ENCODE measurements around the gene LEFTY1.
A peak's percentile ranks its signal among the peaks of the same experiment; 100 is the strongest.

Gene LEFTY1

DNA sequence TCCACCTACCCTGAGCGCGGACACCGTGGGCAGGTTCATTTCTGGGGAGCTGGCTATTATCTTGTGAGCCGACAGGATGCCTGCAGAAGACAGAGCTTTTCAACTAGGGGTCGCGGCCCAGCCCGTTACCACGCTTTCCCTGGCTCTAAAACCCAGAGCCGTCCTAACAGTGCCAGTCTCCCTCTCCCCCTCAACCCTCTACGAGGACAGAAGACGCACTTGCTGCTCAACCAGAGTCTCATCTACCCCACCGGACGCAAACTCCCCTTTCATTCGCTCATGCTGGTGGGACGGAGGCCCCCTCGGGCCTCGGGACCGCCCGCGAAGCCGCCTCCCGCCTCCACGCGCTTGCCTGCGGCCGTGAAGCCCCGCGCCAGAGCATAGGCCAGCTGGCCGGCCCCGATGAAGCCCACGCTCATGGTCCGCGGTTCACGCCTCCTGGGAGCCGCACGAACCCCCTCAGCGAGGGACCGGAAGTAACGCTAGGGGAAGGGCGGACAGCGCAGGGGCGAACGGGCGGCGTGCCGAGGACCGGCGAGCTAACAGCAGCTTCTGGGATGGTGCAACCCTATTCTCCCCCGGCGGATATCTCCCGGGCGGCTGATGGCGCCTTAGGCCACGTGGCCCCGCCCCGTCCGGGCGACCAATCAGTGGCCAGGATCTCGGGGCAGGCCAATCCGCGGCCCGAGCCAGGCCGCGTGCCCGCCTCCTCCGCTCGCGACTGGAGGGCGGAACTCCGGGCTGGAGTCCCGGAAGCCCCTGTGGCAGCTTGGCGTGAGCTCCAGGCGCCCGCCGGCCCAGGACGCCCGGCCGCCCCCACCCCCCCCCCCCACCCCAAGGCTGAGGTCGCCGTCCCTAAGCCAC is 35.0 kb upstream of the LEFTY1 start, which contains the start of gene PYCR2:
PYCR2 (minus strand) TSS at position 559 of the 864 bp plus-strand sequence; CDS start at position 419, 140 bp downstream.
- no peaks in the 10 kb centered on the region for H3K27me3 ChIP-seq (ENCODE audit: low read depth)
- peaks cover 40% of the 10 kb centered on the region for H3K36me3 ChIP-seq (replicated peaks)
- peak; percentile 94 to 96 for DNase-seq (ENCODE audit: low spot score in 2 of 2)
- H3K9me3 ChIP-seq, result no peaks in the 10 kb centered on the region
- peaks cover 6% of the 10 kb centered on the region; the same call in 1 of the 2 replicates for H3K4me1 ChIP-seq
- in situ Hi-C loops (cut with MboI; ENCODE audit: low sequenced_read_pairs), result no loop called here
- peak within 1 kb of the TSS; percentile 96 for H3K4me3 ChIP-seq

DNA sequence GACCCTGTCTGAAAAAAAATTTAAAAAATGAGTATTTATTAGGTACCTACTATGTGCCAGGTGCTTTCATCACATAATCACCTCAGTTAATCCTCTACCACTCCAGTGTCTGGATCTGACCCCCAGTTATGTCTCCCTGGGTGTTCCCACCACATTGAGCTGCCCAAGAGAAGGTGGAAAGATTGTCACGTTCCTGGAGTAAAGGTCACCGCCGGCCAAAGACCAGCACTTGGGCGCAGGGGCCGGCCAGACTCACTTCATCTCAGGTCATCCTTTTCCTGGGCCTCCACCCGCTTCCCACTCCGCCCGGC is 34.4 kb upstream of the LEFTY1 start:
- DNase-seq (ENCODE audit: low spot score in 2 of 2), result no peak
- no peaks in the 10 kb centered on the region for H3K9me3 ChIP-seq
- H3K36me3 ChIP-seq (replicated peaks), result peaks cover 40% of the 10 kb centered on the region
- H3K4me1 ChIP-seq, result peaks cover 6% of the 10 kb centered on the region; the same call in 1 of the 2 replicates
- in situ Hi-C loops (cut with MboI; ENCODE audit: low sequenced_read_pairs), result no loop called here
- no peaks in the 10 kb centered on the region for H3K27me3 ChIP-seq (ENCODE audit: low read depth)
- peak overlapping the region; percentile 96 for H3K4me3 ChIP-seq

DNA sequence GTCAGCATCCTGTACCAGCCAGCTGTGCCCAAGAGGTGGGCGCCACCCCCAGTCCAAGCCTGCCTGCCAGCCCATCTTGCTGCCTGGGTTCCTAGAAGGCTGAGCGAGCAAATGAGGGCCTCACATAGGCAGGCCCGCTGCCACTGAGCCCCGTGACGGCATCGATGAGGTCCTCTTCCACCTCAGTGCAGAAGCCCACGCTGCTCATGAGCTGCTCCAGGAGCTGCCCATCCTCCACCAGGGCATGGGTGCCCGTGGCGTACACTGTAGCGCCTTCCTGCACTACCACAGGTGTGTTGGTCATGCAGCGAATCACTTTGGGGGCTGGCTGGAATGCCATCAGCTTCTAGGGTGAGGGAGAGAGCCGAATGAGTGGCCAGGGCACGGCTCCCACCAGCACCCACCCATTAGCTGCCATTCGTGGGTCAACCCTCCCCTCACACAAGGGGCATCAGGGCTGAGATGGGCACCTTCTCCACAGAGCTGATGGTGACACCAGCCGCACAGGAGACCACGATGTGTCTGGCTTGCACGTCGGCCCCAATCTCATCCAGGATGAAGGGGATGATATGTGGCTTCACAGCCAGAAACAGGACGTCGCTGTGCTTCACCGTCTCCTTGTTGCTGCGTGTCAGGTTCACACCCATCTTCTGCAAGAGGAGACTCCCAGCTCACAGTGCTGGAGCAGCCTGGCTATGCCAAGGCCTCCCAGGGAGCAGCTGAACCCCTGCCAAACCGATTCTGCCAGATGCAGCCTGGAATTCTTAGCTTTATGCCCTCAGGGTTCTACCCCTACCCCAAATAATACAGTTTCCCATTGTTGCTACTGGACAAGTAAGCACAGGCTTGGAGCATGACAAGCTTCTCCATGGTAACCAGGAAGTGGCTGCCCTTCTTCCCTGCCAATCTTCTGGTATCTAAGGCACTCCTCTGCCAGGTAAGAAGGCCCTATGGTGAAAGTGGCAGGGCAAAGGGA is 33.1 kb upstream of the LEFTY1 start:
- H3K4me3 ChIP-seq, result no peak overlapping the region
- peaks cover 6% of the 10 kb centered on the region; the same call in 1 of the 2 replicates for H3K4me1 ChIP-seq
- H3K9me3 ChIP-seq, result no peaks in the 10 kb centered on the region
- in situ Hi-C loops (cut with MboI; ENCODE audit: low sequenced_read_pairs), result no loop called here
- no peak for DNase-seq (ENCODE audit: low spot score in 2 of 2)
- peaks cover 40% of the 10 kb centered on the region for H3K36me3 ChIP-seq (replicated peaks)
- no peaks in the 10 kb centered on the region for H3K27me3 ChIP-seq (ENCODE audit: low read depth)

DNA sequence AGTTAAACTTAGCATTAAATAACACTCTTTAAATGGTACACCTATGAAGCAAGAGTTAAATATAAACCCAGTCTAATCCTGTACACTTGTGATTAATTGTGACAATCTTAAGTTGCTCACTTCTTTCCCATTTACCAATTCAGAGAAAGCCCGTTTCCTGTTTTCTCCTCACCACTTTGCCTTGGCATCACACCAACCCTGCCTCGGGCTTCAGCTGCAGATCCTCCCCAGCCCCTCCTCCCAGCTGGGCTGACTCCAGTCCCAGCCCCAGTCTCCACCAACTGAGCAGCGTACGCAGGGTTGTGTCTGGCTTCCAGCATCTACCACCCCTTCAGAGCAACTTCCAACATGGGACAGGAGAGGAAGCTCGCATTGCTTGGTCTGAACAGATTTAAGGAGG is 31.0 kb upstream of the LEFTY1 start:
- peaks cover 5% of the 10 kb centered on the region; the same call in 1 of the 2 replicates for H3K4me1 ChIP-seq
- no peaks in the 10 kb centered on the region for H3K27me3 ChIP-seq (ENCODE audit: low read depth)
- H3K36me3 ChIP-seq (replicated peaks), result peaks cover 40% of the 10 kb centered on the region
- no peak for DNase-seq (ENCODE audit: low spot score in 2 of 2)
- no peaks in the 10 kb centered on the region for H3K9me3 ChIP-seq
- H3K4me3 ChIP-seq, result no peak overlapping the region
- in situ Hi-C loops (cut with MboI; ENCODE audit: low sequenced_read_pairs), result no loop called here

DNA sequence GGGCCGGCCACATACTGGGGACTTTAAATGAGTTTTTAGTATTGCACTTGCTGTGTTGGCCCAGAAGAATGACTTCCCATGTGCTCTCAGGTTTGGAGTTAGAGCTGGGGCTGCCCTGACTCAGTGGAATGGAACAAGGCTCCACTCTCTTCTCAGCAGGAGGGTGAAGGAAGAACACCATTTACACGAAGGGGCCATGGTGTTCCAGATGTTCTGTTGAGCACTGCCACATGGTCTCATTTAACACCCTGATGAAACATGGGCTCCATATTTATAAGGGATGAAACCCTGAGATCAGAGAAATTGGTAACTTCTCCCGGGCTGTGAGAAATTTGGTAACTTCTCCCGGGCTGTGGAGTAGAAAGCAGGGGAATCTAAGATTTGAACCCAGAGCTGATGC is 29.3 kb upstream of the LEFTY1 start:
- DNase-seq (ENCODE audit: low spot score in 2 of 2), result no peak
- H3K36me3 ChIP-seq (replicated peaks), result peaks cover 36% of the 10 kb centered on the region
- no peaks in the 10 kb centered on the region for H3K4me1 ChIP-seq
- in situ Hi-C loops (cut with MboI; ENCODE audit: low sequenced_read_pairs), result no loop called here
- no peak overlapping the region for H3K4me3 ChIP-seq
- H3K9me3 ChIP-seq, result no peaks in the 10 kb centered on the region
- no peaks in the 10 kb centered on the region for H3K27me3 ChIP-seq (ENCODE audit: low read depth)

DNA sequence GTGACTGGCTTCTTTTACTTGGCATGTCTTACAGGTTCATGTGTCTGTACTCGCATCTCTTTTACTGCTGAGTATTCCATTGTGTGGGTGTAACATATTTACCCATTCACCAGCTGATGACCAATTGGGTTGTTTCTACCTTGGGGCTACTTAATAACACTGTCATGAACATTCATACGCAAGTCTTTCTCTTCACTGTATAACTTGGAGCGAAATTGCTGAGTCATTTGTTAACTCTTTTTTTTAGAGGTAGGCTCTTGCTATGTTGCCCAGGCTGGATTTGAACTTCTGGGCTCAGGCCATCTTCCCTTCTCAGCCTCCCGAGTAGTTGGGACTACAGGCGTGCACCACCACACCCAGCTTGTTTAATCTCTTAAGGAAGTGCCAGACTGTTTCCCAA is 28.6 kb upstream of the LEFTY1 start:
- Histone ChIP-seq H3K36me3 (replicated peaks) (peaks cover 32% of the 10 kb centered on the region), H3K4me1 (no peaks in the 10 kb centered on the region), H3K27me3 (ENCODE audit: low read depth) (no peaks in the 10 kb centered on the region), H3K9me3 (no peaks in the 10 kb centered on the region), H3K4me3 (no peak overlapping the region)
- DNase-seq (ENCODE audit: low spot score in 2 of 2), result no peak
- in situ Hi-C loops (cut with MboI; ENCODE audit: low sequenced_read_pairs), result no loop called here

DNA sequence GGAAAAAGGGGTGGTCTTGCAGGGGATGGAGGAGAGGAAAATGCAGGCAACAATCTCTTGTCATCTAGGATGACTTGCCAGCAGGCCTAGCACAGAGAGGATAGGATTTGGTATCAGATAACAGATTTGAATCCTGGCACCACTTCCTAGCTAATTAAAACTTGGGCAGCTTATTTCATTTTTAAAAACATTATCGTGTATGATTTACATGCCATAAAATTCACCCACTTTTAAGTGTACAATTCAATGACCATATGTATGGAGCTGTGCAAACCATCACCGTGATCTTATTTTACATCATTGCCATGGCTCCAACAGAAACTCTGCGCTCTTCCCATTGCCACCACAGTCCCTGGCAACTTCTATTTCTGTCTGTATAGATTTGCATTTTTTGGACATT is 28.2 kb upstream of the LEFTY1 start:
- Histone ChIP-seq H3K9me3 (no peaks in the 10 kb centered on the region), H3K4me1 (no peaks in the 10 kb centered on the region), H3K4me3 (no peak overlapping the region), H3K27me3 (ENCODE audit: low read depth) (no peaks in the 10 kb centered on the region), H3K36me3 (replicated peaks) (peaks cover 28% of the 10 kb centered on the region)
- DNase-seq (ENCODE audit: low spot score in 2 of 2), result no peak
- in situ Hi-C loops (cut with MboI; ENCODE audit: low sequenced_read_pairs), result no loop called here

DNA sequence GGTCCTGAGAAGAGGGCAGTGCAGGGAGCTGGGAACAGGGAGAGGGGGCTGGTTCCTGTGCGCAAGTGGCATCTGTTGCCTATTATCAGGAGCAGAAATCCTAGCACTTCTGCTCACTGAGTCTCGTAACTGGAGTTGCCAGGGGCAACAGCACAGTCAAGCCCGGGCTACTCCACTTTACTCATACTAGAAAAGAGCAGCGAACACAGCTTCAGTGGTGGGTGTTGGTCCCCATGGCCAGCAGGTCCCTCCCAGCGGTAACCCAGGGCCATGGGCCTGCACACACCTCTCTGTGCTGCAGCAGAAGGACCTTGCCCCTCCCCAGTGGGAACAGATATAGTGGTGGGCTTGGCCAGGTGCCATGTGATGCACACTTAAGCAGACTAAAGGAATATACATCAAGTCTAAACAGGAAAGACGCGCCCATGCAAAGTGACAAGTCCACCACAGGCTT is 26.6 kb upstream of the LEFTY1 start:
- Histone ChIP-seq H3K9me3 (no peaks in the 10 kb centered on the region), H3K36me3 (replicated peaks) (peaks cover 12% of the 10 kb centered on the region), H3K4me1 (no peaks in the 10 kb centered on the region), H3K27me3 (ENCODE audit: low read depth) (no peaks in the 10 kb centered on the region), H3K4me3 (no peak overlapping the region)
- no peak for DNase-seq (ENCODE audit: low spot score in 2 of 2)
- in situ Hi-C loops (cut with MboI; ENCODE audit: low sequenced_read_pairs), result no loop called here

DNA sequence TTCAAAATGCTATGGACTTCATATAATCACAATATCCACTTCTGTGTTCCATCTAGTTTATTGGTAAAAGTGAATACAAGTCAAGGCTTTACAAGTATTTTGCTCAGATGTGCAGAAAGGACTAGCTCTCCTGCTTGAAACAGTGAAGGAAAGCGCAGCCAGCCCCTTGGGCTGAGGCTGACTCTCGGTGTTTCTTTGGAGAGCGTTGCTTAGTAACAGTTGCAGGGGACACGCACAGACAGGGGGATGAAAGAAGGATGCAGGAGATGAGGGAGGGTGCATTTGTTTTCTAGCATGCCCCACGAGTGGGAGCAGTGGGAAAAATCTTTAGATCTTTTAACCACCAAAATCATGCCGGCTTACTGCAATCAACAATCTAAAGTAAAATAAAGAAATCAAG is 26.0 kb upstream of the LEFTY1 start:
- no peaks in the 10 kb centered on the region for H3K9me3 ChIP-seq
- H3K36me3 ChIP-seq (replicated peaks), result peaks cover 7% of the 10 kb centered on the region
- in situ Hi-C loops (cut with MboI; ENCODE audit: low sequenced_read_pairs), result no loop called here
- no peak for DNase-seq (ENCODE audit: low spot score in 2 of 2)
- no peaks in the 10 kb centered on the region for H3K4me1 ChIP-seq
- no peaks in the 10 kb centered on the region for H3K27me3 ChIP-seq (ENCODE audit: low read depth)
- no peak overlapping the region for H3K4me3 ChIP-seq

DNA sequence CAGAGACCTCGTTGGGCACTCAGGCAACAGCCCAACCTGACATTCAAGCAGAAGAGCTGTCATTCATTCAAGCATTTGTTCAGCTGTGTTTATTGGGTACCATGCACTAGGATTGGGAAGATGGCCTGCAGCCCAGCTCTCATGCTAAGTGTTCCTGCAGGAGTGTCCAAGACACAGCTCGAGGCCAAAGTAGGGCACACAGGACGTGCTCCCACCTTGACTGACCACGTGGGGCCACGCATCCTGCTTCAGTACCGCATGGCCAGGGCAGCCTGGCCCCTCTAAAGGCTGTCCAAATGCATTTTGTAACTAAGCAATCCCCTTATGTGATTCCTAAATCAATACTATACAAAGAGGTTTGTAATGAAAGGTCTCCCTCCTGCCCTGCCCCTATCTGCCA is 25.4 kb upstream of the LEFTY1 start:
- Histone ChIP-seq H3K4me3 (no peak overlapping the region), H3K9me3 (no peaks in the 10 kb centered on the region), H3K36me3 (replicated peaks) (peaks cover 2% of the 10 kb centered on the region), H3K27me3 (ENCODE audit: low read depth) (no peaks in the 10 kb centered on the region), H3K4me1 (no peaks in the 10 kb centered on the region)
- in situ Hi-C loops (cut with MboI; ENCODE audit: low sequenced_read_pairs), result no loop called here
- no peak for DNase-seq (ENCODE audit: low spot score in 2 of 2)

DNA sequence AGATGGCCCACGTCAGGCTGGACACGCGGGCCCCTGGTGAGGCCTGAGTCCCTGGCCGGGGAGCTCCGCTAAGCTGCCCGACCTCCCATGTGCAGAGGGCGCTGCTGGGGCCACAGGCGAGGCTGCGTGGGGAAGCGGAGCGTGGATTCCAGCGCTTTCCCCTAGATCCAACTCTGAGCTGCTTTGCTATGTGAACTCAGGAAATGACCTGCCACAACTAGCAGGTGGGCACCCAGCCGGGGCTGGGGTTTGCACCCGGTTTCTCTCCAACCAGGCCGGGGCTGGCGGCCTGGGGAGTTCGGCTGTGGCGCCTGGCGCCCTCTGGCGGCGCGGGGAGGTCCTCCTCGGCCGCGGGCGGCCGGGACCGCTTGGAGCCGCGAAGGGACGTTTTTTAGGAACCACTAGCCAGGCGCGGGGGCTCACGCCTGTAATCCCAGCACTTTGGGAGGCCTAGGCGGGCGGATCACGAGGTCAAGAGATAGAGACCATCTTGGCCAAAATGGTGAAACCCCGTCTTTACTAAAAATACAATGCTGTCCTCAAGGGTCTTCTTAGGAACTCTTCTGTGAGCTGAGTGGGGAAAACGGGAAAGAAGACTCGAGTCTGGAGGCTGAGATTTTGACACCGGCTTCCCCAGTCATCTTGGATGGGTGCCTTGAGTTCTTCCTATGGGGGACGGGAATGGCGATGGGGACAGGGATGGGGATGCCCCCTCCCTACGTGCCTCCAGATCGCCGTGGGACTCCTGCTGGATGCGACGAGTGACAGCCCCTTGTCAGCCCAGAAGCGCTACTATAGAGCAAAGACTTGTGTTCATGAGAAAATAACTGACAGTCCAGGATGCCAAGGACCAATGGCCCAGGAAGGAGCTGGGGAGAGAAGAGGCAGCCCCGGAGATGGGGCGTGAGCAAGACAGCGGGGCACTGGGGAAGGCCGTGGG is 22.5 kb upstream of the LEFTY1 start:
- DNase-seq (ENCODE audit: low spot score in 2 of 2), result no peak
- no peak overlapping the region for H3K4me3 ChIP-seq
- H3K36me3 ChIP-seq (replicated peaks), result no peaks in the 10 kb centered on the region; the same call in 1 of the 2 replicates
- H3K4me1 ChIP-seq, result no peaks in the 10 kb centered on the region
- in situ Hi-C loops (cut with MboI; ENCODE audit: low sequenced_read_pairs), result no loop called here
- H3K27me3 ChIP-seq (ENCODE audit: low read depth), result no peaks in the 10 kb centered on the region
- no peaks in the 10 kb centered on the region for H3K9me3 ChIP-seq

DNA sequence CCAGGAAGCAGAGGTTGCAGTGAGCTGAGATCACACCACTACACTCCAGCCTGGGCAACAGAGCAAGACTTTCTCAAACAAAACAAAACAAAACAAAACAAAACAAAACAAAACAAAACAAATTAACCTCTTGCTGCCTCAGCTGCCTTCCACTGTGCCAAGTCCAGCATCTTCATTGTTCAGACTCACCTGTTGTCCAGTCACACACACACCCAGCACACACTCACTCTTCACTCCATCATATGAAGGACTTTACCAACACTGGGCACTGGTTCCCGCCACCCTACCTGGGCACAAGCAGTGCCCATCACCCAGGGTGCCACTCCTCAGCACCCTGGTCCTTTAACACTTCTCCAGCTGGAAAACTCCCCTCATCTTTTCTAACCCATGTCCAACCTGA is 20.5 kb upstream of the LEFTY1 start:
- H3K4me1 ChIP-seq, result no peaks in the 10 kb centered on the region
- in situ Hi-C loops (cut with MboI; ENCODE audit: low sequenced_read_pairs), result no loop called here
- no peaks in the 10 kb centered on the region for H3K27me3 ChIP-seq (ENCODE audit: low read depth)
- no peaks in the 10 kb centered on the region for H3K9me3 ChIP-seq
- no peak for DNase-seq (ENCODE audit: low spot score in 2 of 2)
- no peak overlapping the region for H3K4me3 ChIP-seq
- H3K36me3 ChIP-seq (replicated peaks), result no peaks in the 10 kb centered on the region

DNA sequence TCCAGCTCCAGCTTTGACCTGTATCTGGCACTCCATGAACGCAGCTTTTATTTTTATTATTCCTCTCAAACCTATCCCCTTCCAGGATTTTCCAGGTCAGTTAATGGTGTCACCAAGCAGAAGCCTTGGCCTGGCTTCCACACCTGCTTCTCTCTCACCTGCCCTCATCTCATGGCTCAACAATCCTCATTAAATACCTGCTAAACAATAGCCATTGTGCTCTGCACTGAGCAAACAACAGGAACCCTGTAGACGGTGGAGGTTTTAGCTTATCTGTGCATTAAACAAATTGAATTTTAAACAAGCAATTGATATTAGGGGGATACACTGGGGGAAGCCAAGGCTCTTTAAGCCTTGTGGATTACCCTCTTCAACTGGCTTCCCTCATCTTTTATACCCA is 19.8 kb upstream of the LEFTY1 start:
- H3K4me1 ChIP-seq, result no peaks in the 10 kb centered on the region
- H3K36me3 ChIP-seq (replicated peaks), result no peaks in the 10 kb centered on the region
- no peak for DNase-seq (ENCODE audit: low spot score in 2 of 2)
- in situ Hi-C loops (cut with MboI; ENCODE audit: low sequenced_read_pairs), result no loop called here
- H3K9me3 ChIP-seq, result no peaks in the 10 kb centered on the region
- H3K4me3 ChIP-seq, result no peak overlapping the region
- H3K27me3 ChIP-seq (ENCODE audit: low read depth), result no peaks in the 10 kb centered on the region
